ENCODE results near the gene CNGB1.

GRCh38 chr16:57843400-57843799, 127.5 kb downstream of the CNGB1 start:
- no peak for TF ChIP-seq EZH2 (IDR thresholded peaks at IDR 0.05; ENCODE audit: borderline replicate concordance, low read depth, low read length, poor library complexity, severe bottlenecking)
- TF ChIP-seq CTCF (conservative IDR thresholded peaks at IDR 0.05; ENCODE audit: low read depth, low read length) = no peak

All from A673 (cell line).